OCI-LY3 (cell line): Measurements from ENCODE around the gene DNAJC1.

Source experiments
- EZH2phosphoT487 ChIP-seq: fragments of 200-600 bp; shearing (Covaris generic); IDR thresholded peaks from 2 replicates; pipeline ENCODE4 v1.6.1; 2018; ENCODE audit warnings: antibody characterized with exemption, mixed run types, low read depth
- TF ChIP-seq, protein P1 (sequence below): fragments of 200-600, 300-600 bp; sonication (generic); IDR thresholded peaks from 2 replicates; pipeline ENCODE4 v1.5.1; 2014; ENCODE audit warnings: antibody characterized with exemption, low read length, low read depth

DNA sequence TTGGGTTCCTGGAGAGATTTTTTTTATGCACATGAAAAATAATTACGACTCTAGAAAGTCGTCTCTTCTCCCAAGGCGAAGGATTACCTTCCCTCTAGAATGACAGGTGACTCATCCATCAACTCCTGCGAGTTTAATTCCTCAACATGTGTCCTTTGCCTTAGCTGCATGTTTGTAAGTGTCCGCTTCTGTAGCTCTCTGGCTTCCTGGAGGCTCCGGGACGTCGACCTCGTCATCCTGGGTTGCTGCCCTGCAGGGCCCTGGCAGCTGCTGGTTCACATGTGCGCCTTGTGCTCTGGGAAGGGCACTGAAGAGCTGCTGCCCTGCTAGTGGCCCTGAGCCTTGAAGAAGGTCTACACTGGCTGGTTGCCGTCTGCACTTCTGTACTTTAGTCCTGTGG, 259.3 kb downstream of the DNAJC1 start:
- TF ChIP-seq, protein P1, sequence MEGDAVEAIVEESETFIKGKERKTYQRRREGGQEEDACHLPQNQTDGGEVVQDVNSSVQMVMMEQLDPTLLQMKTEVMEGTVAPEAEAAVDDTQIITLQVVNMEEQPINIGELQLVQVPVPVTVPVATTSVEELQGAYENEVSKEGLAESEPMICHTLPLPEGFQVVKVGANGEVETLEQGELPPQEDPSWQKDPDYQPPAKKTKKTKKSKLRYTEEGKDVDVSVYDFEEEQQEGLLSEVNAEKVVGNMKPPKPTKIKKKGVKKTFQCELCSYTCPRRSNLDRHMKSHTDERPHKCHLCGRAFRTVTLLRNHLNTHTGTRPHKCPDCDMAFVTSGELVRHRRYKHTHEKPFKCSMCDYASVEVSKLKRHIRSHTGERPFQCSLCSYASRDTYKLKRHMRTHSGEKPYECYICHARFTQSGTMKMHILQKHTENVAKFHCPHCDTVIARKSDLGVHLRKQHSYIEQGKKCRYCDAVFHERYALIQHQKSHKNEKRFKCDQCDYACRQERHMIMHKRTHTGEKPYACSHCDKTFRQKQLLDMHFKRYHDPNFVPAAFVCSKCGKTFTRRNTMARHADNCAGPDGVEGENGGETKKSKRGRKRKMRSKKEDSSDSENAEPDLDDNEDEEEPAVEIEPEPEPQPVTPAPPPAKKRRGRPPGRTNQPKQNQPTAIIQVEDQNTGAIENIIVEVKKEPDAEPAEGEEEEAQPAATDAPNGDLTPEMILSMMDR: no peak
- TF ChIP-seq EZH2phosphoT487: no peak
